Mammary epithelial cell (primary cell): ENCODE results near the gene PODN.

ENCODE experiments used
- CTCF ChIP-seq, 2 donors: IDR thresholded peaks in 1 of 2; conservative IDR thresholded peaks in 1 of 2; 2 replicates each; pipeline ENCODE4 v1.5.1; 2011 to 2012; ENCODE audit warnings: inconsistent platforms in 2 of 2, low read length in 2 of 2, mild to moderate bottlenecking in 2 of 2, control low read depth in 1 of 2, low read depth in 1 of 2; ENCODE audit not compliant: insufficient read depth in 1 of 2; ENCODE audit errors: extremely low read depth in 1 of 2
- EZH2 ChIP-seq: IDR thresholded peaks from 2 replicates; pipeline ENCODE4 v1.6.1; 2012; ENCODE audit warnings: low read length, inconsistent platforms, borderline replicate concordance

- TF ChIP-seq CTCF (conservative IDR thresholded peaks at IDR 0.05 in 1 of 2, IDR thresholded peaks at IDR 0.05 in 1 of 2; ENCODE audit: extremely low read depth in 1 of 2, insufficient read depth in 1 of 2, low read depth in 1 of 2, low read length in 2 of 2) (no peak), EZH2 (no peak)
Observed at GRCh38 chr1:53037159-53037558, 24.9 kb upstream of the PODN start.
